ENCODE results near the gene PDIA5.

DNA sequence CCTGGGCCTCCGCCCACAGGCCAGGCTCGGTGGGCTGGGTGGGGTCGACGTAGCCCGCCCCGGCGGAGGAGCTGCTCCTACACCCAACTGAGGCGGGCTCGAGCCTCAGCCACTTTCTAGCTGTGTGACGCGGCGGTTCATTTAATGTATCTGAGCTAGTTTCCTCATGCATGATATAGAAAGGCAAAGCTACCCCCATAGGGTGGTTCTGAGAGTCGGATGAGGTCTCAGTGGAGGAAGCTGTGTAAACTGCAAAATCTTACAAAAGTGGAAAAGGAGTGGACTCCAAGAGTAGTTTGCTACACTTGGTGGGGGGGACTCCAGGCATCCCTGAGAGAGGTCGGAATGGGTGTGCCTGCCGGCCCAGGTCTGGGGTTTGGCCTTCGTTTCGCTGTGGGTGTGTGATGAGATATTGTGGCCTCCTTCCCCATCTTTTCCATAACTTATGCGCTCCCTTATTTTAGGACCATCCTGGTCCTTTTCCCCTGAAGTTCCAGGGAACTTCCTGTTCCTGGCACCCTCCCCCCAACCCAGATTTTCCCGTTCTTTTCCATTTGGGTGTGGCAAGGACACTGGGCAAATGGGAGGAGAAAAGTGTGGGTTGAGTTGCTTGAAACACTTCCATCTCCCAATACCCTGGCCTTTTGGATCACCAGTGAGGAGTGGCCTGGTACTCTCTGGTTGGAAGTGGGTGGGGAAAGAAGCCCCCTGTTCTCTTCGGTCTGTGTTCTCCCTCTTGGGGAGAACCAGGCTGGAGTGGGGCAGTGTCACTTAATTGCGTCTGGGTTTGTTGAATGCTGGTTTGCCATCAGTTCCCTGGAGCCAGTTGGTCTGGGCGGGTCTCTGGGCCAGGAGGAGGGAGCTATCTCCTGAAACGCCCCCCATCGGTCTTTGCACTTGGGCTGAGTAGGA, 1.1 kb downstream of the PDIA5 start:
- TF ChIP-seq, protein P1, sequence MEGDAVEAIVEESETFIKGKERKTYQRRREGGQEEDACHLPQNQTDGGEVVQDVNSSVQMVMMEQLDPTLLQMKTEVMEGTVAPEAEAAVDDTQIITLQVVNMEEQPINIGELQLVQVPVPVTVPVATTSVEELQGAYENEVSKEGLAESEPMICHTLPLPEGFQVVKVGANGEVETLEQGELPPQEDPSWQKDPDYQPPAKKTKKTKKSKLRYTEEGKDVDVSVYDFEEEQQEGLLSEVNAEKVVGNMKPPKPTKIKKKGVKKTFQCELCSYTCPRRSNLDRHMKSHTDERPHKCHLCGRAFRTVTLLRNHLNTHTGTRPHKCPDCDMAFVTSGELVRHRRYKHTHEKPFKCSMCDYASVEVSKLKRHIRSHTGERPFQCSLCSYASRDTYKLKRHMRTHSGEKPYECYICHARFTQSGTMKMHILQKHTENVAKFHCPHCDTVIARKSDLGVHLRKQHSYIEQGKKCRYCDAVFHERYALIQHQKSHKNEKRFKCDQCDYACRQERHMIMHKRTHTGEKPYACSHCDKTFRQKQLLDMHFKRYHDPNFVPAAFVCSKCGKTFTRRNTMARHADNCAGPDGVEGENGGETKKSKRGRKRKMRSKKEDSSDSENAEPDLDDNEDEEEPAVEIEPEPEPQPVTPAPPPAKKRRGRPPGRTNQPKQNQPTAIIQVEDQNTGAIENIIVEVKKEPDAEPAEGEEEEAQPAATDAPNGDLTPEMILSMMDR (IDR thresholded peaks at IDR 0.05) = no peak
- no peak for TF ChIP-seq POLR2A (IDR thresholded peaks at IDR 0.05)

All from testis (tissue), 2 donors.